H1 (cell line): ENCODE measurements around the gene GRM5. TPM values are rescaled to one million over a fixed set of nuclear protein-coding genes. Genes with fewer than 3 reads are reported as not detected.

Experiments
- CTCF ChIA-PET: fragments of 300-600 bp; sonication (Branson Sonifier 250); formaldehyde crosslinking; loops from one replicate; lab custom pipeline; 2021; ENCODE audit not compliant: partially characterized antibody; lab: Charles Lee
- POLR2A ChIA-PET: fragments of 300-600 bp; sonication (Branson Sonifier 250); formaldehyde crosslinking; loops from one replicate; lab custom pipeline; 2021; ENCODE audit warnings: inconsistent platforms; ENCODE audit not compliant: partially characterized antibody; lab: Charles Lee
- DNase-seq, 2 experiments: peaks; one replicate each; pipeline versions ENCODE4 v3.0.0 to v3.0.0-alpha.2; 2010 to 2022; ENCODE audit warnings: low spot score in 2 of 2, low read depth in 1 of 2, mixed read lengths in 1 of 2
- FAIRE-seq: peaks from 2 replicates; lab custom pipeline; 2011; peaks lifted over from hg19 to GRCh38; lab: Jason Lieb, UNC
- H2AFZ ChIP-seq: 2 replicates; pipeline ENCODE4 v1.8.1; 2012; ENCODE audit warnings: low read length, inconsistent platforms
- H2AK5ac ChIP-seq: 2 replicates; pipeline ENCODE4 v1.6.1; 2013; ENCODE audit warnings: low read depth, low read length
- H2BK120ac ChIP-seq: replicated peaks from 2 replicates; pipeline ENCODE3; 2013; ENCODE audit warnings: low read depth, low read length, inconsistent platforms
- H2BK12ac ChIP-seq: 2 replicates; pipeline ENCODE4 v1.6.1; 2013; ENCODE audit warnings: low read depth, low read length
- H2BK15ac ChIP-seq: 2 replicates; pipeline ENCODE4 v1.6.1; 2013; ENCODE audit warnings: low read length
- H2BK20ac ChIP-seq: 2 replicates; pipeline ENCODE4 v1.6.1; 2013; ENCODE audit warnings: low read length
- H2BK5ac ChIP-seq: 2 replicates; pipeline ENCODE4 v1.6.1; 2013; ENCODE audit warnings: low read depth, low read length
- H3K14ac ChIP-seq: 2 replicates; pipeline ENCODE4 v1.6.1; 2013; ENCODE audit warnings: inconsistent platforms; ENCODE audit not compliant: insufficient read length
- H3K18ac ChIP-seq: 2 replicates; pipeline ENCODE4 v1.6.1; 2013; ENCODE audit warnings: low read length; ENCODE audit errors: extremely low read depth
- H3K23ac ChIP-seq: 2 replicates; pipeline ENCODE4 v1.6.1; 2013; ENCODE audit warnings: inconsistent platforms; ENCODE audit not compliant: insufficient read length
- H3K23me2 ChIP-seq: 2 replicates; pipeline ENCODE4 v1.6.1; 2013; ENCODE audit warnings: low read depth, low read length
- H3K27ac ChIP-seq: 2 replicates; pipeline ENCODE4 v1.6.1; 2011; ENCODE audit warnings: low read depth, low read length, inconsistent platforms
- H3K27me3 ChIP-seq, 4 experiments: replicated peaks in 1 of 4; 1 replicate in 1 of 4; 2 replicates in 3 of 4; pipeline versions ENCODE4 v1.6.1 to v1.8.1; 2011 to 2013; ENCODE audit warnings: low read length in 3 of 4, mild to moderate bottlenecking in 3 of 4, inconsistent platforms in 2 of 4, mixed read lengths in 2 of 4, moderate library complexity in 1 of 4; ENCODE audit not compliant: control insufficient read depth in 3 of 4, insufficient read depth in 3 of 4; ENCODE audit errors: extremely low read depth in 1 of 4
- H3K36me3 ChIP-seq, 4 experiments: 2 replicates each; pipeline versions ENCODE4 v1.6.1 to v1.8.1; 2011 to 2013; ENCODE audit warnings: mild to moderate bottlenecking in 4 of 4, low read length in 3 of 4, moderate library complexity in 2 of 4, control low read depth in 1 of 4, inconsistent platforms in 1 of 4; ENCODE audit not compliant: insufficient read depth in 4 of 4, control insufficient read depth in 2 of 4
- H3K4ac ChIP-seq: replicated peaks from 2 replicates; pipeline ENCODE3; 2013; ENCODE audit warnings: low read length, low read depth, mixed read lengths, inconsistent platforms; ENCODE audit not compliant: insufficient read length
- H3K4me1 ChIP-seq, 4 experiments: replicated peaks in 1 of 4; 1 replicate in 1 of 4; 2 replicates in 3 of 4; pipeline versions ENCODE4 v1.6.1 to v1.8.1; 2011 to 2013; ENCODE audit warnings: low read length in 3 of 4, inconsistent platforms in 2 of 4, mixed read lengths in 1 of 4; ENCODE audit not compliant: insufficient read depth in 4 of 4, control insufficient read depth in 3 of 4
- H3K4me2 ChIP-seq, 2 experiments: 2 replicates each; pipeline versions ENCODE4 v1.6.1 to v1.8.1; 2011 to 2013; ENCODE audit warnings: low read depth in 2 of 2, low read length in 2 of 2, control low read depth in 1 of 2, inconsistent platforms in 1 of 2, mild to moderate bottlenecking in 1 of 2; ENCODE audit not compliant: insufficient read depth in 1 of 2
- H3K4me3 ChIP-seq, 4 experiments: fragments of 200-600, 300-600 bp in 1 of 4; sonication (generic), shearing (Covaris generic), sonication (Bioruptor Twin) in 1 of 4; 2 replicates each; pipeline versions ENCODE4 v1.5.1 to v1.8.1; 2011 to 2016; ENCODE audit warnings: low read length in 4 of 4, low read depth in 3 of 4, control low read depth in 2 of 4, inconsistent platforms in 2 of 4, mild to moderate bottlenecking in 2 of 4, mixed read lengths in 1 of 4, moderate library complexity in 1 of 4; ENCODE audit not compliant: insufficient read depth in 2 of 4; ENCODE audit errors: extremely low read depth in 1 of 4
- H3K56ac ChIP-seq: replicated peaks from 2 replicates; pipeline ENCODE3; 2013; ENCODE audit warnings: low read depth, mild to moderate bottlenecking, mixed read lengths, low read length, inconsistent platforms; ENCODE audit not compliant: insufficient read length
- H3K79me1 ChIP-seq: 2 replicates; pipeline ENCODE4 v1.6.1; 2013; ENCODE audit warnings: low read depth, low read length, control low read depth
- H3K79me2 ChIP-seq, 2 experiments: 2 replicates each; pipeline versions ENCODE4 v1.6.1 to v1.8.1; 2012 to 2013; ENCODE audit warnings: low read length in 2 of 2, mild to moderate bottlenecking in 2 of 2, inconsistent platforms in 1 of 2; ENCODE audit not compliant: insufficient read depth in 2 of 2, control insufficient read depth in 1 of 2
- H3K9ac ChIP-seq, 4 experiments: replicated peaks in 1 of 4; 1 replicate in 1 of 4; 2 replicates in 3 of 4; pipeline versions ENCODE4 v1.6.1 to v1.8.1; 2011 to 2013; ENCODE audit warnings: low read depth in 3 of 4, low read length in 3 of 4, control low read depth in 2 of 4, mild to moderate bottlenecking in 2 of 4, moderate library complexity in 2 of 4, inconsistent platforms in 1 of 4; ENCODE audit errors: extremely low read depth in 1 of 4
- H3K9me3 ChIP-seq, 2 experiments: 2 replicates each; pipeline versions ENCODE4 v1.6.1 to v1.8.1; 2012 to 2013; ENCODE audit warnings: mild to moderate bottlenecking in 2 of 2, moderate library complexity in 2 of 2, control low read depth in 1 of 2, inconsistent platforms in 1 of 2, low read depth in 1 of 2, low read length in 1 of 2, mixed read lengths in 1 of 2; ENCODE audit not compliant: insufficient read depth in 2 of 2
- H4K20me1 ChIP-seq, 2 experiments: replicated peaks in 1 of 2; 2 replicates each; pipeline versions ENCODE3 to v1.8.1; 2011 to 2013; ENCODE audit warnings: inconsistent platforms in 2 of 2, low read length in 2 of 2, mild to moderate bottlenecking in 1 of 2; ENCODE audit not compliant: insufficient read depth in 2 of 2, control insufficient read depth in 1 of 2
- H4K5ac ChIP-seq: 2 replicates; pipeline ENCODE4 v1.6.1; 2013; ENCODE audit warnings: low read length, low read depth, mixed read lengths, inconsistent platforms; ENCODE audit not compliant: insufficient read length
- H4K8ac ChIP-seq: 2 replicates; pipeline ENCODE4 v1.8.0; 2013; ENCODE audit warnings: mild to moderate bottlenecking, moderate library complexity, low read length, inconsistent platforms; ENCODE audit not compliant: insufficient read depth; ENCODE audit errors: extremely low read depth
- H4K91ac ChIP-seq: replicated peaks from 2 replicates; pipeline ENCODE3; 2013; ENCODE audit warnings: low read length, mixed read lengths, inconsistent platforms; ENCODE audit not compliant: insufficient read length
- KDM1A ChIP-seq: fragments of 200-600, 300-600 bp; sonication (generic); IDR thresholded peaks from 2 replicates; pipeline ENCODE4 v1.7.1; 2016; ENCODE audit warnings: mild to moderate bottlenecking, low read length, borderline replicate concordance
- SIRT6 ChIP-seq: IDR thresholded peaks from one replicate; pipeline ENCODE4 v1.7.1; 2012; ENCODE audit warnings: low read length, inconsistent platforms
- TEAD4 ChIP-seq: IDR thresholded peaks from 2 replicates; pipeline ENCODE4 v1.6.1; 2012; ENCODE audit warnings: low read depth, low read length, inconsistent platforms, mixed read lengths
- WGBS, 2 experiments: shearing (Covaris generic) in 1 of 2; methylation state at CpG; one replicate each; pipeline versions ENCODE4 v1.1.6 to v1.1.7; 2013 to 2015; ENCODE audit warnings: low lambda C conversion rate in 2 of 2, mixed read lengths in 2 of 2, inconsistent platforms in 1 of 2, low coverage in 1 of 2, missing lambda C conversion rate in 1 of 2; ENCODE audit not compliant: insufficient replicate concordance in 2 of 2, insufficient coverage in 1 of 2, insufficient read length in 1 of 2; ENCODE audit errors: extremely low coverage in 1 of 2, missing lambda C conversion rate in 1 of 2; 5-methylcytosine and 5-hydroxymethylcytosine counted together
- polyA plus RNA-seq, 7 experiments: library from polyadenylated mRNA; depleted of rRNA in 3 of 7; stranded (reverse) in 5 of 7; unstranded in 2 of 7; fragments of >200 nt in 5 of 7; fragments of 200-250 nt in 2 of 7; gene quantifications; 1 replicate in 5 of 7; 2 replicates in 1 of 7; 4 replicates in 1 of 7; pipeline versions ENCODE4 v1.2.1 to v1.2.3, GENCODE V29; 2011 to 2013; ENCODE audit warnings: missing spikeins in 2 of 7, mixed read lengths in 2 of 7
- total RNA-seq: library from RNA; stranded (reverse); fragmentation: NEBNext Ultra II Directional; extraction: Animal tissue kit (Norgen Biotek cat#: 25700); gene quantifications from 2 replicates; pipeline ENCODE4 v1.2.1, GENCODE V29; 2021

The GRM5 gene
- total and polyA plus RNA-seq, 2 of the 8 experiments (the other 6 are each of a cell fraction or from before 2014, with no cell fraction given) = 0.15 to 0.43 TPM

DNA sequence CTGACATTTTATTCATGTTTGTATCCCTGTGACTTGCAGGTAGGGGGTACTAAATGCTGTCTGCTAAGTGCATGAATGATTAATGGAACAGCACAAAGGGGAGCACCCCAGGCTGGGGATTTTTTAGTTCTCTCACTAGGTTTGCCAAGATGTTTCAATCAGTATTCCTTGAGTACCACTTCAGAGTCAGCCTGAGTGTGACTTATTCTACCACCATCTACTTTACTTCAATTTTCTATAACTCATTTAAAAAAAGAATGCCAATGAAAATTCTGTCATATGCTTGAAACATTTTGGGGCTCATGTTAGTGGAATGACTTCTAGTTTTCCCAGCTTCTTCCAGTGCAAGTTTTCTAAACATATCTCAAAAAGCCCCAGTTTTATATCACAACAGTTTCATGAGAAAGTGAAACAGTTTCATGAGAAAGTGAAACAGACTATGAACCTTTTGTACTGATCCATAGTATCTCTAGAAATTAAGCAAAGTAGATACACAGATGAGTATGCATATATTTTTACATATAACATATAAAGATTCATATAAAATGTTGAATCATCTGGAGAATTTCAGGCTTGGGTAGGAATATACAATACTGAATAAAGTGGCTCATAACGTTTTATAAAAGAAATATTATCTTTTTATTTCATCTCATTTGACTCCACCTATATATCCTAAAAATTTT, 252.4 kb downstream of the GRM5 start:
- no peak for TF ChIP-seq TEAD4
- TF ChIP-seq SIRT6 = no peak
- TF ChIP-seq KDM1A = no peak
- Histone ChIP-seq H3K9ac (no peak overlapping the region), H3K4me2 (no peak overlapping the region), H3K36me3 (no peaks in the 10 kb centered on the region), H3K23me2 (no peaks in the 10 kb centered on the region), H2BK15ac (no peak overlapping the region), H2AK5ac (no peak overlapping the region), H2BK20ac (no peak overlapping the region), H3K56ac (no peak overlapping the region), H3K4me3 (no peak overlapping the region), H4K20me1 (no peaks in the 10 kb centered on the region), H3K18ac (no peak overlapping the region; the same call in 1 of the 2 replicates), H4K5ac (no peak overlapping the region), H3K4me1 (peaks cover 0 to 4% (median 0%) of the 10 kb centered on the region in 4 experiments; a peak in 1 of 7 replicates), H4K8ac (no peak overlapping the region), H3K4ac (no peak overlapping the region), H2BK5ac (no peak overlapping the region), H2BK120ac (no peak overlapping the region), H3K27ac (no peak overlapping the region), H3K27me3 (no peaks in the 10 kb centered on the region), H3K9me3 (no peaks in the 10 kb centered on the region), H4K91ac (no peak overlapping the region), H3K23ac (no peak overlapping the region), H2AFZ (no peak overlapping the region), H2BK12ac (no peak overlapping the region), H3K79me2 (no peaks in the 10 kb centered on the region), H3K14ac (no peak overlapping the region), H3K79me1 (no peaks in the 10 kb centered on the region)
- CTCF ChIA-PET = no interaction called here
- DNase-seq (no peak), FAIRE-seq (no peak)
- WGBS, 2 experiments = 68% methylated on average over 1 of the region's 1 CpG; no CpG with 5 or more reads in 1 of the 2 experiments
- POLR2A ChIA-PET = no interaction called here
